Measurements from ENCODE around the gene NQO2. TPM values are rescaled to one million over a fixed set of nuclear protein-coding genes. Genes with fewer than 3 reads are reported as not detected.
A peak's percentile ranks its signal among the peaks of the same experiment; 100 is the strongest.

Gene NQO2
- total and polyA plus RNA-seq, 2 of the 13 experiments (the other 11 are each of a cell fraction or from before 2014, with no cell fraction given) = 32.2 to 56.5 TPM

DNA sequence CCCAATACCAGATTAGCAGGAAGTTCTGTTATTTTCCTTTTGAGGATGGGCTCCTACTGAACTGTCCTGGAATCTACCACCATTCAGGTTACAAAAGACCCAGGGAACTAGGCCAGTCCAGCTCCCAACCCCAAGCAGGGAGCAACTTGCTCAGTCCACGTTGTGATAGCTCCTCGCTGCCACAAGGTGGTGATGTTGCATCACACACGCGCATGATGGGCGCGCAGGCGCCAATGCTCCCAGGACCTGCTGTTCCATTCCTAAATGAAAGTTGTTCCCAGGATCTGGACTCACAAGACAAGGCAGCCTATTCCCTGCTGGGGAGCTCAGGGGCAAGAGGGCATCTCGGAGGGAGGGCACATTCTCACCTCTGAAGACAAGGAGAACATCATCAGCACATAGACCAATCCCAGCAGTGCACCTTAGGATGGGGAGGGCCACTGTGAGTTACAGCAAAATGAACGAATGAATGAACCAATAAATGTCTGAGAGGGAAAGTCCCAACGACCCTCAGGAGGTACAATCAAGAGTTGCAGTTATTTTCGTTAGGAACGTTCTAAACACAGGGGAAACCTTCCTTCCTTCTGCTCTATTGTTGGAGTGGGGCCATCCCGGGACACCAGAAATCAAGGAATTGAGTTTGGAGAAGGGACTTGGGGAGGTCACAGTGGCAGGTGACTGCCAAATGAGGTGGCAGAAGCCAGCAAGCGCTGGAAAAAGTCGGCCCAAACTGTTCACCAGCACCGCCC lies 1.3 kb upstream of the NQO2 start (continued):
- TF ChIP-seq, protein P1, sequence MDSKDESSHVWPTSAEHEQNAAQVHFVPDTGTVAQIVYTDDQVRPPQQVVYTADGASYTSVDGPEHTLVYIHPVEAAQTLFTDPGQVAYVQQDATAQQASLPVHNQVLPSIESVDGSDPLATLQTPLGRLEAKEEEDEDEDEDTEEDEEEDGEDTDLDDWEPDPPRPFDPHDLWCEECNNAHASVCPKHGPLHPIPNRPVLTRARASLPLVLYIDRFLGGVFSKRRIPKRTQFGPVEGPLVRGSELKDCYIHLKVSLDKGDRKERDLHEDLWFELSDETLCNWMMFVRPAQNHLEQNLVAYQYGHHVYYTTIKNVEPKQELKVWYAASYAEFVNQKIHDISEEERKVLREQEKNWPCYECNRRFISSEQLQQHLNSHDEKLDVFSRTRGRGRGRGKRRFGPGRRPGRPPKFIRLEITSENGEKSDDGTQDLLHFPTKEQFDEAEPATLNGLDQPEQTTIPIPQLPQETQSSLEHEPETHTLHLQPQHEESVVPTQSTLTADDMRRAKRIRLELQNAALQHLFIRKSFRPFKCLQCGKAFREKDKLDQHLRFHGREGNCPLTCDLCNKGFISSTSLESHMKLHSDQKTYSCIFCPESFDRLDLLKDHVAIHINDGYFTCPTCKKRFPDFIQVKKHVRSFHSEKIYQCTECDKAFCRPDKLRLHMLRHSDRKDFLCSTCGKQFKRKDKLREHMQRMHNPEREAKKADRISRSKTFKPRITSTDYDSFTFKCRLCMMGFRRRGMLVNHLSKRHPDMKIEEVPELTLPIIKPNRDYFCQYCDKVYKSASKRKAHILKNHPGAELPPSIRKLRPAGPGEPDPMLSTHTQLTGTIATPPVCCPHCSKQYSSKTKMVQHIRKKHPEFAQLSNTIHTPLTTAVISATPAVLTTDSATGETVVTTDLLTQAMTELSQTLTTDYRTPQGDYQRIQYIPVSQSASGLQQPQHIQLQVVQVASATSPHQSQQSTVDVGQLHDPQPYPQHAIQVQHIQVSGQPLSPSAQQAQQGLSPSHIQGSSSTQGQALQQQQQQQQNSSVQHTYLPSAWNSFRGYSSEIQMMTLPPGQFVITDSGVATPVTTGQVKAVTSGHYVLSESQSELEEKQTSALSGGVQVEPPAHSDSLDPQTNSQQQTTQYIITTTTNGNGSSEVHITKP (CRISPR knock-in tag; IDR thresholded peaks at IDR 0.05; ENCODE audit: low read depth) = peak; percentile 54; the same call in 1 of the 2 replicates
- TF ChIP-seq ZKSCAN8 (CRISPR knock-in tag; IDR thresholded peaks at IDR 0.05; ENCODE audit: borderline replicate concordance) (peak; percentile 60; the same call in 1 of the 2 replicates), ZMAT3 (CRISPR knock-in tag; conservative IDR thresholded peaks at IDR 0.05) (0 out of 2 replicates have a peak, but pooled peaks have one; percentile 12), SMC3 (IDR thresholded peaks at IDR 0.05; ENCODE audit: low read length) (peak; percentile 38; the same call in 1 of the 2 replicates), ZNF761 (CRISPR knock-in tag; conservative IDR thresholded peaks at IDR 0.05) (0 out of 2 replicates have a peak, but pooled peaks have one; percentile 12), TARDBP (CRISPR knock-in tag; IDR thresholded peaks at IDR 0.05) (0 out of 2 replicates have a peak, but pooled peaks have one; percentile 25), CEBPG (CRISPR knock-in tag; IDR thresholded peaks at IDR 0.05) (peak; percentile 25; the same call in 1 of the 2 replicates), REPIN1 (CRISPR knock-in tag; IDR thresholded peaks at IDR 0.05; ENCODE audit: borderline replicate concordance, low read depth) (0 out of 2 replicates have a peak, but pooled peaks have one; percentile 26), ZNF569 (CRISPR knock-in tag; IDR thresholded peaks at IDR 0.05; ENCODE audit: borderline replicate concordance) (0 out of 2 replicates have a peak, but pooled peaks have one; percentile 7), SALL1 (CRISPR knock-in tag; IDR thresholded peaks at IDR 0.05) (peak; percentile 15; the same call in 1 of the 2 replicates), NFYC (CRISPR knock-in tag; IDR thresholded peaks at IDR 0.05) (0 out of 2 replicates have a peak, but pooled peaks have one; percentile 36), STAG1 (CRISPR knock-in tag; IDR thresholded peaks at IDR 0.05) (peak; percentile 71), SP2 (CRISPR knock-in tag; IDR thresholded peaks at IDR 0.05) (0 out of 2 replicates have a peak, but pooled peaks have one; percentile 54)
- TF ChIP-seq, protein P2, sequence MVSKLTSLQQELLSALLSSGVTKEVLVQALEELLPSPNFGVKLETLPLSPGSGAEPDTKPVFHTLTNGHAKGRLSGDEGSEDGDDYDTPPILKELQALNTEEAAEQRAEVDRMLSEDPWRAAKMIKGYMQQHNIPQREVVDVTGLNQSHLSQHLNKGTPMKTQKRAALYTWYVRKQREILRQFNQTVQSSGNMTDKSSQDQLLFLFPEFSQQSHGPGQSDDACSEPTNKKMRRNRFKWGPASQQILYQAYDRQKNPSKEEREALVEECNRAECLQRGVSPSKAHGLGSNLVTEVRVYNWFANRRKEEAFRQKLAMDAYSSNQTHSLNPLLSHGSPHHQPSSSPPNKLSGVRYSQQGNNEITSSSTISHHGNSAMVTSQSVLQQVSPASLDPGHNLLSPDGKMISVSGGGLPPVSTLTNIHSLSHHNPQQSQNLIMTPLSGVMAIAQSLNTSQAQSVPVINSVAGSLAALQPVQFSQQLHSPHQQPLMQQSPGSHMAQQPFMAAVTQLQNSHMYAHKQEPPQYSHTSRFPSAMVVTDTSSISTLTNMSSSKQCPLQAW (CRISPR knock-in tag; IDR thresholded peaks at IDR 0.05) = peak; percentile 48; the same call in 1 of the 2 replicates
- TF ChIP-seq, protein P3, sequence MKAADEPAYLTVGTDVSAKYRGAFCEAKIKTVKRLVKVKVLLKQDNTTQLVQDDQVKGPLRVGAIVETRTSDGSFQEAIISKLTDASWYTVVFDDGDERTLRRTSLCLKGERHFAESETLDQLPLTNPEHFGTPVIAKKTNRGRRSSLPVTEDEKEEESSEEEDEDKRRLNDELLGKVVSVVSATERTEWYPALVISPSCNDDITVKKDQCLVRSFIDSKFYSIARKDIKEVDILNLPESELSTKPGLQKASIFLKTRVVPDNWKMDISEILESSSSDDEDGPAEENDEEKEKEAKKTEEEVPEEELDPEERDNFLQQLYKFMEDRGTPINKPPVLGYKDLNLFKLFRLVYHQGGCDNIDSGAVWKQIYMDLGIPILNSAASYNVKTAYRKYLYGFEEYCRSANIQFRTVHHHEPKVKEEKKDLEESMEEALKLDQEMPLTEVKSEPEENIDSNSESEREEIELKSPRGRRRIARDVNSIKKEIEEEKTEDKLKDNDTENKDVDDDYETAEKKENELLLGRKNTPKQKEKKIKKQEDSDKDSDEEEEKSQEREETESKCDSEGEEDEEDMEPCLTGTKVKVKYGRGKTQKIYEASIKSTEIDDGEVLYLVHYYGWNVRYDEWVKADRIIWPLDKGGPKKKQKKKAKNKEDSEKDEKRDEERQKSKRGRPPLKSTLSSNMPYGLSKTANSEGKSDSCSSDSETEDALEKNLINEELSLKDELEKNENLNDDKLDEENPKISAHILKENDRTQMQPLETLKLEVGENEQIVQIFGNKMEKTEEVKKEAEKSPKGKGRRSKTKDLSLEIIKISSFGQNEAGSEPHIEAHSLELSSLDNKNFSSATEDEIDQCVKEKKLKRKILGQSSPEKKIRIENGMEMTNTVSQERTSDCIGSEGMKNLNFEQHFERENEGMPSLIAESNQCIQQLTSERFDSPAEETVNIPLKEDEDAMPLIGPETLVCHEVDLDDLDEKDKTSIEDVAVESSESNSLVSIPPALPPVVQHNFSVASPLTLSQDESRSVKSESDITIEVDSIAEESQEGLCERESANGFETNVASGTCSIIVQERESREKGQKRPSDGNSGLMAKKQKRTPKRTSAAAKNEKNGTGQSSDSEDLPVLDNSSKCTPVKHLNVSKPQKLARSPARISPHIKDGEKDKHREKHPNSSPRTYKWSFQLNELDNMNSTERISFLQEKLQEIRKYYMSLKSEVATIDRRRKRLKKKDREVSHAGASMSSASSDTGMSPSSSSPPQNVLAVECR (CRISPR knock-in tag; IDR thresholded peaks at IDR 0.05; ENCODE audit: borderline replicate concordance) = peak; percentile 60; the same call in 1 of the 2 replicates
